ENCODE measurements around the gene MOSPD2. TPM values are rescaled to one million over a fixed set of nuclear protein-coding genes. Genes with fewer than 3 reads are reported as not detected.

The MOSPD2 gene
- total and polyA plus RNA-seq, 2 experiments from 2014 or later = 27.9 to 28.5 TPM

GRCh38 chrX:14913241-14913640 is 40.0 kb downstream of the MOSPD2 start:
- H3K9me2 ChIP-seq (ENCODE audit: insufficient read depth) = no peaks in the 10 kb centered on the region
- no peak overlapping the region for H2AFZ ChIP-seq
- peak overlapping the region; percentile 33; the same call in 1 of the 2 replicates for H3K27ac ChIP-seq
- no peaks in the 10 kb centered on the region for H4K20me1 ChIP-seq (ENCODE audit: insufficient read depth)
- no peaks in the 10 kb centered on the region for H3K27me3 ChIP-seq (replicated peaks; ENCODE audit: insufficient read depth)
- H3F3A ChIP-seq (ENCODE audit: insufficient read depth) = peaks cover 21% of the 10 kb centered on the region; the same call in 1 of the 2 replicates
- WGBS, 2 experiments (ENCODE audit: low coverage in 1 of 2, low lambda C conversion rate in 2 of 2, missing lambda C conversion rate in 2 of 2) = 90 to 100% methylated on average over 2 of the region's 2 CpGs
- in situ Hi-C loops (cut with MboI) = no loop called here
- no peaks in the 10 kb centered on the region for H3K79me2 ChIP-seq (ENCODE audit: insufficient read depth)
- H3K36me3 ChIP-seq (ENCODE audit: low read depth) = peaks cover 21% of the 10 kb centered on the region; the same call in 1 of the 2 replicates
- peak; percentile 36 for DNase-seq
- peaks cover 30% of the 10 kb centered on the region for H3K4me1 ChIP-seq (ENCODE audit: insufficient read depth)
- no peaks in the 10 kb centered on the region for H3K9me3 ChIP-seq (ENCODE audit: low read depth)
- no peak overlapping the region for H3K9ac ChIP-seq
- H3K4me2 ChIP-seq (ENCODE audit: unreplicated experiment) = no peak overlapping the region
- TF ChIP-seq EZH2phosphoT487 (IDR thresholded peaks at IDR 0.05; ENCODE audit: insufficient read depth, low read depth) (no peak), EZH2 (IDR thresholded peaks at IDR 0.05; ENCODE audit: insufficient read depth, poor library complexity, severe bottlenecking) (no peak)
- H3K4me3 ChIP-seq = no peak overlapping the region

- Histone ChIP-seq H3K36me3 (ENCODE audit: low read depth) (peaks cover 21% of the 10 kb centered on the region; the same call in 1 of the 2 replicates), H3K4me3 (no peak overlapping the region), H4K20me1 (ENCODE audit: insufficient read depth) (no peaks in the 10 kb centered on the region), H3K27ac (peak overlapping the region; percentile 74), H3F3A (ENCODE audit: insufficient read depth) (peaks cover 33% of the 10 kb centered on the region), H3K4me2 (ENCODE audit: unreplicated experiment) (peak overlapping the region; percentile 31), H3K4me1 (ENCODE audit: insufficient read depth) (peaks cover 39% of the 10 kb centered on the region), H2AFZ (no peak overlapping the region), H3K9me2 (ENCODE audit: insufficient read depth) (no peaks in the 10 kb centered on the region), H3K27me3 (replicated peaks; ENCODE audit: insufficient read depth) (no peaks in the 10 kb centered on the region), H3K79me2 (ENCODE audit: insufficient read depth) (no peaks in the 10 kb centered on the region), H3K9ac (no peak overlapping the region), H3K9me3 (ENCODE audit: low read depth) (no peaks in the 10 kb centered on the region)
- in situ Hi-C loops (cut with MboI) = no loop called here
- TF ChIP-seq EZH2phosphoT487 (IDR thresholded peaks at IDR 0.05; ENCODE audit: insufficient read depth, low read depth) = no peak
- no peak for TF ChIP-seq EZH2 (IDR thresholded peaks at IDR 0.05; ENCODE audit: insufficient read depth, poor library complexity, severe bottlenecking)
- WGBS, 2 experiments (ENCODE audit: low coverage in 1 of 2, low lambda C conversion rate in 2 of 2, missing lambda C conversion rate in 2 of 2) = 75 to 87% methylated on average over 3 of the region's 3 CpGs
- DNase-seq = no peak
Measured at GRCh38 chrX:14915596-14915995, 42.4 kb downstream of the MOSPD2 start.

GRCh38 chrX:14916017-14916674 is 42.9 kb downstream of the MOSPD2 start:
- Histone ChIP-seq H3K36me3 (ENCODE audit: low read depth) (peaks cover 21% of the 10 kb centered on the region; the same call in 1 of the 2 replicates), H3K4me1 (ENCODE audit: insufficient read depth) (peaks cover 45% of the 10 kb centered on the region), H3K9me3 (ENCODE audit: low read depth) (no peaks in the 10 kb centered on the region), H3K4me2 (ENCODE audit: unreplicated experiment) (peak overlapping the region; percentile 31), H3F3A (ENCODE audit: insufficient read depth) (peaks cover 39% of the 10 kb centered on the region), H4K20me1 (ENCODE audit: insufficient read depth) (no peaks in the 10 kb centered on the region), H3K9ac (no peak overlapping the region), H2AFZ (no peak overlapping the region), H3K79me2 (ENCODE audit: insufficient read depth) (no peaks in the 10 kb centered on the region), H3K27me3 (replicated peaks; ENCODE audit: insufficient read depth) (no peaks in the 10 kb centered on the region), H3K4me3 (no peak overlapping the region), H3K9me2 (ENCODE audit: insufficient read depth) (no peaks in the 10 kb centered on the region), H3K27ac (peak overlapping the region; percentile 74)
- in situ Hi-C loops (cut with MboI) = no loop called here
- DNase-seq = peak; percentile 76
- no peak for TF ChIP-seq EZH2phosphoT487 (IDR thresholded peaks at IDR 0.05; ENCODE audit: insufficient read depth, low read depth)
- no peak for TF ChIP-seq EZH2 (IDR thresholded peaks at IDR 0.05; ENCODE audit: insufficient read depth, poor library complexity, severe bottlenecking)
- WGBS, 2 experiments (ENCODE audit: low coverage in 1 of 2, low lambda C conversion rate in 2 of 2, missing lambda C conversion rate in 2 of 2) = 33 to 39% methylated on average over 3 of the region's 3 CpGs

GRCh38 chrX:14919407-14919806 is 46.2 kb downstream of the MOSPD2 start:
- H3F3A ChIP-seq (ENCODE audit: insufficient read depth) = peaks cover 42% of the 10 kb centered on the region
- H3K36me3 ChIP-seq (ENCODE audit: low read depth) = no peaks in the 10 kb centered on the region
- H4K20me1 ChIP-seq (ENCODE audit: insufficient read depth) = no peaks in the 10 kb centered on the region
- in situ Hi-C loops (cut with MboI) = no loop called here
- H3K79me2 ChIP-seq (ENCODE audit: insufficient read depth) = no peaks in the 10 kb centered on the region
- 86 to 100% methylated on average over 2 of the region's 2 CpGs for WGBS, 2 experiments (ENCODE audit: low coverage in 1 of 2, low lambda C conversion rate in 2 of 2, missing lambda C conversion rate in 2 of 2)
- H3K9ac ChIP-seq = peak overlapping the region; percentile 46; the same call in 1 of the 2 replicates
- H3K27me3 ChIP-seq (replicated peaks; ENCODE audit: insufficient read depth) = no peaks in the 10 kb centered on the region
- no peaks in the 10 kb centered on the region for H3K9me2 ChIP-seq (ENCODE audit: insufficient read depth)
- no peak overlapping the region for H3K4me3 ChIP-seq
- no peak overlapping the region for H3K4me2 ChIP-seq (ENCODE audit: unreplicated experiment)
- H2AFZ ChIP-seq = no peak overlapping the region
- no peaks in the 10 kb centered on the region for H3K9me3 ChIP-seq (ENCODE audit: low read depth)
- peaks cover 55% of the 10 kb centered on the region for H3K4me1 ChIP-seq (ENCODE audit: insufficient read depth)
- TF ChIP-seq EZH2 (IDR thresholded peaks at IDR 0.05; ENCODE audit: insufficient read depth, poor library complexity, severe bottlenecking) (no peak), EZH2phosphoT487 (IDR thresholded peaks at IDR 0.05; ENCODE audit: insufficient read depth, low read depth) (no peak)
- peak overlapping the region; percentile 90 for H3K27ac ChIP-seq
- DNase-seq = no peak

Data from GM23248 (cell line).